Measurements from ENCODE around the gene NTN5. TPM values are rescaled to one million over a fixed set of nuclear protein-coding genes. Genes with fewer than 3 reads are reported as not detected.

NTN5 gene
- total and polyA plus RNA-seq, 8 donors, result 0.12 to 1.8 (median 0.25) TPM; not detected in 1

GRCh38 chr19:48613024-48613851, 59.6 kb downstream of the NTN5 start:
- Histone ChIP-seq H3K9me3 (no peaks in the 10 kb centered on the region), H3K4me3 (no peak overlapping the region), H3K27ac (no peak overlapping the region), H3K27me3 (no peaks in the 10 kb centered on the region), H3K36me3 (peaks cover 0 to 24% (median 22%) of the 10 kb centered on the region in 3 donors), H3K4me1 (peaks cover 8 to 14% (median 12%) of the 10 kb centered on the region in 3 donors)
- FAIRE-seq, result no peak
- intact Hi-C loops (cut with DNase I), result no loop called here
- WGBS, 2 donors, result 73 to 77% methylated on average over 39 of the region's 39 CpGs
- ATAC-seq, result peak in 2 of 4 donors; percentile 3
- DNase-seq, result peak in 5 of 6 donors; percentile 26 to 82 (median 49)
- TF ChIP-seq, protein P1, sequence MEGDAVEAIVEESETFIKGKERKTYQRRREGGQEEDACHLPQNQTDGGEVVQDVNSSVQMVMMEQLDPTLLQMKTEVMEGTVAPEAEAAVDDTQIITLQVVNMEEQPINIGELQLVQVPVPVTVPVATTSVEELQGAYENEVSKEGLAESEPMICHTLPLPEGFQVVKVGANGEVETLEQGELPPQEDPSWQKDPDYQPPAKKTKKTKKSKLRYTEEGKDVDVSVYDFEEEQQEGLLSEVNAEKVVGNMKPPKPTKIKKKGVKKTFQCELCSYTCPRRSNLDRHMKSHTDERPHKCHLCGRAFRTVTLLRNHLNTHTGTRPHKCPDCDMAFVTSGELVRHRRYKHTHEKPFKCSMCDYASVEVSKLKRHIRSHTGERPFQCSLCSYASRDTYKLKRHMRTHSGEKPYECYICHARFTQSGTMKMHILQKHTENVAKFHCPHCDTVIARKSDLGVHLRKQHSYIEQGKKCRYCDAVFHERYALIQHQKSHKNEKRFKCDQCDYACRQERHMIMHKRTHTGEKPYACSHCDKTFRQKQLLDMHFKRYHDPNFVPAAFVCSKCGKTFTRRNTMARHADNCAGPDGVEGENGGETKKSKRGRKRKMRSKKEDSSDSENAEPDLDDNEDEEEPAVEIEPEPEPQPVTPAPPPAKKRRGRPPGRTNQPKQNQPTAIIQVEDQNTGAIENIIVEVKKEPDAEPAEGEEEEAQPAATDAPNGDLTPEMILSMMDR (IDR thresholded peaks at IDR 0.05), result no peak

- Histone ChIP-seq H3K27me3 (no peaks in the 10 kb centered on the region), H3K9me3 (no peaks in the 10 kb centered on the region), H3K4me3 (no peak overlapping the region), H3K36me3 (peaks cover 0 to 20% (median 16%) of the 10 kb centered on the region in 3 donors), H3K27ac (no peak overlapping the region), H3K4me1 (peaks cover 0 to 3% (median 1%) of the 10 kb centered on the region in 3 donors)
- ATAC-seq (no peak), DNase-seq (no peak), FAIRE-seq (no peak)
- 83 to 91% methylated on average over 14 of the region's 14 CpGs for WGBS, 2 donors
- intact Hi-C loops (cut with DNase I), result no loop called here
- TF ChIP-seq, protein P1 (IDR thresholded peaks at IDR 0.05), result no peak
Observed at GRCh38 chr19:48611872-48612271, 60.9 kb downstream of the NTN5 start.

Other genes starting within 250 kb of the NTN5 start
- 10 to 100 TPM; 13.0 to 23.1 (median 18.2) TPM for gene GRWD1, start 227.0 kb downstream of the NTN5 start, total RNA-seq
- 10 to 100 TPM in 1 of 2 donors, 1 to 10 TPM in 1; 8.6 to 10.2 TPM for gene GRWD1, start 227.0 kb downstream of the NTN5 start, polyA plus RNA-seq
- gene KCNJ14, start 217.4 kb downstream of the NTN5 start, total RNA-seq, result under 1 TPM; 0.20 to 0.56 (median 0.37) TPM
- gene KCNJ14, start 217.4 kb downstream of the NTN5 start, polyA plus RNA-seq, result under 1 TPM; 0.49 to 0.59 TPM
- gene CYTH2, start 203.6 kb downstream of the NTN5 start, total RNA-seq, result 10 to 100 TPM; 25.4 to 39.2 (median 29.1) TPM
- 10 to 100 TPM; 51.7 to 54.2 TPM for gene CYTH2, start 203.6 kb downstream of the NTN5 start, polyA plus RNA-seq
- 1 to 10 TPM; 2.3 to 4.1 (median 2.8) TPM for gene LMTK3, start 161.2 kb downstream of the NTN5 start, total RNA-seq
- 1 to 10 TPM; 4.1 to 7.7 TPM for gene LMTK3, start 161.2 kb downstream of the NTN5 start, polyA plus RNA-seq
- under 1 TPM in 5 of 6 donors, not detected in 1; 0.32 to 0.64 (median 0.60) TPM for gene SULT2B1, start 120.8 kb downstream of the NTN5 start, total RNA-seq
- gene SULT2B1, start 120.8 kb downstream of the NTN5 start, polyA plus RNA-seq, result 1 to 10 TPM; 1.3 to 1.7 TPM
- gene SPACA4, start 66.3 kb downstream of the NTN5 start, total RNA-seq, result not detected
- under 1 TPM in 1 of 2 donors, not detected in 1; 0.12 TPM for gene SPACA4, start 66.3 kb downstream of the NTN5 start, polyA plus RNA-seq
- 1 to 10 TPM; 1.2 to 2.9 (median 2.6) TPM for gene FAM83E, start 57.9 kb downstream of the NTN5 start, total RNA-seq
- gene FAM83E, start 57.9 kb downstream of the NTN5 start, polyA plus RNA-seq, result 1 to 10 TPM; 1.8 to 3.4 TPM
- 1,000 to 10,000 TPM in 4 of 6 donors, 100 to 1,000 TPM in 2; 881 to 1,605 (median 1,071) TPM for gene RPL18, start 53.8 kb downstream of the NTN5 start, total RNA-seq
- gene RPL18, start 53.8 kb downstream of the NTN5 start, polyA plus RNA-seq, result 1,000 to 10,000 TPM; 1,358 to 2,344 TPM
- 10 to 100 TPM in 1 of 6 donors, 1 to 10 TPM in 5; 4.3 to 11.0 (median 6.6) TPM for gene SPHK2, start 53.5 kb downstream of the NTN5 start, total RNA-seq
- 10 to 100 TPM; 15.9 to 24.0 TPM for gene SPHK2, start 53.5 kb downstream of the NTN5 start, polyA plus RNA-seq
- 1 to 10 TPM; 3.3 to 8.3 (median 6.5) TPM for gene DBP, start 35.6 kb downstream of the NTN5 start, total RNA-seq
- 10 to 100 TPM in 1 of 2 donors, 1 to 10 TPM in 1; 4.7 to 11.4 TPM for gene DBP, start 35.6 kb downstream of the NTN5 start, polyA plus RNA-seq
- 1 to 10 TPM; 2.6 to 6.2 (median 4.5) TPM for gene CA11, start 26.8 kb downstream of the NTN5 start, total RNA-seq
- gene CA11, start 26.8 kb downstream of the NTN5 start, polyA plus RNA-seq, result 10 to 100 TPM; 10.2 to 15.2 TPM
- gene FUT2, start 23.0 kb upstream of the NTN5 start, total RNA-seq, result 10 to 100 TPM in 2 of 6 donors, 1 to 10 TPM in 4; 4.8 to 14.5 (median 8.2) TPM
- gene FUT2, start 23.0 kb upstream of the NTN5 start, polyA plus RNA-seq, result 1 to 10 TPM; 3.7 to 5.4 TPM
- gene MAMSTR, start 46.7 kb upstream of the NTN5 start, total RNA-seq, result 1 to 10 TPM in 2 of 6 donors, under 1 TPM in 4; 0.51 to 2.6 (median 0.84) TPM
- gene MAMSTR, start 46.7 kb upstream of the NTN5 start, polyA plus RNA-seq, result 1 to 10 TPM; 1.5 to 2.3 TPM
- gene RASIP1, start 67.6 kb upstream of the NTN5 start, total RNA-seq, result 1 to 10 TPM; 5.3 to 9.6 (median 6.5) TPM
- gene RASIP1, start 67.6 kb upstream of the NTN5 start, polyA plus RNA-seq, result 10 to 100 TPM; 16.2 to 40.9 TPM
- gene IZUMO1, start 73.9 kb upstream of the NTN5 start, total RNA-seq, result 1 to 10 TPM in 4 of 6 donors, under 1 TPM in 2; 0.73 to 4.6 (median 1.9) TPM
- 1 to 10 TPM; 1.9 to 3.8 TPM for gene IZUMO1, start 73.9 kb upstream of the NTN5 start, polyA plus RNA-seq
- 10 to 100 TPM in 4 of 6 donors, 1 to 10 TPM in 2; 6.5 to 29.7 (median 12.6) TPM for gene FUT1, start 79.6 kb upstream of the NTN5 start, total RNA-seq
- gene FUT1, start 79.6 kb upstream of the NTN5 start, polyA plus RNA-seq, result 10 to 100 TPM in 1 of 2 donors, 1 to 10 TPM in 1; 7.7 to 12.7 TPM
- under 1 TPM in 1 of 6 donors, not detected in 5; 0.51 TPM for gene FGF21, start 82.5 kb upstream of the NTN5 start, total RNA-seq
- not detected for gene FGF21, start 82.5 kb upstream of the NTN5 start, polyA plus RNA-seq
- 10 to 100 TPM; 26.6 to 53.8 (median 36.3) TPM for gene BCAT2, start 138.0 kb upstream of the NTN5 start, total RNA-seq
- gene BCAT2, start 138.0 kb upstream of the NTN5 start, polyA plus RNA-seq, result 10 to 100 TPM; 59.7 to 91.8 TPM
- gene HSD17B14, start 163.5 kb upstream of the NTN5 start, total RNA-seq, result 1 to 10 TPM in 4 of 6 donors, under 1 TPM in 2; 0.69 to 4.0 (median 1.7) TPM
- gene HSD17B14, start 163.5 kb upstream of the NTN5 start, polyA plus RNA-seq, result 10 to 100 TPM in 1 of 2 donors, 1 to 10 TPM in 1; 8.5 to 25.4 TPM
- 10 to 100 TPM in 2 of 6 donors, 1 to 10 TPM in 4; 5.9 to 19.7 (median 8.7) TPM for gene PLEKHA4, start 195.6 kb upstream of the NTN5 start, total RNA-seq
- gene PLEKHA4, start 195.6 kb upstream of the NTN5 start, polyA plus RNA-seq, result 10 to 100 TPM; 18.2 to 28.3 TPM
- gene PPP1R15A, start 199.4 kb upstream of the NTN5 start, total RNA-seq, result 10 to 100 TPM in 5 of 6 donors, 1 to 10 TPM in 1; 8.1 to 20.6 (median 12.4) TPM
- gene PPP1R15A, start 199.4 kb upstream of the NTN5 start, polyA plus RNA-seq, result 10 to 100 TPM; 28.2 to 53.2 TPM
- under 1 TPM in 1 of 6 donors, not detected in 5; 0.35 TPM for gene TULP2, start 225.7 kb upstream of the NTN5 start, total RNA-seq
- gene TULP2, start 225.7 kb upstream of the NTN5 start, polyA plus RNA-seq, result not detected
- gene NUCB1, start 227.3 kb upstream of the NTN5 start, total RNA-seq, result 100 to 1,000 TPM in 2 of 6 donors, 10 to 100 TPM in 4; 60.9 to 136 (median 79.8) TPM
- 100 to 1,000 TPM; 103 to 118 TPM for gene NUCB1, start 227.3 kb upstream of the NTN5 start, polyA plus RNA-seq